ENCODE results near the gene CALY.

CALY gene

DNA sequence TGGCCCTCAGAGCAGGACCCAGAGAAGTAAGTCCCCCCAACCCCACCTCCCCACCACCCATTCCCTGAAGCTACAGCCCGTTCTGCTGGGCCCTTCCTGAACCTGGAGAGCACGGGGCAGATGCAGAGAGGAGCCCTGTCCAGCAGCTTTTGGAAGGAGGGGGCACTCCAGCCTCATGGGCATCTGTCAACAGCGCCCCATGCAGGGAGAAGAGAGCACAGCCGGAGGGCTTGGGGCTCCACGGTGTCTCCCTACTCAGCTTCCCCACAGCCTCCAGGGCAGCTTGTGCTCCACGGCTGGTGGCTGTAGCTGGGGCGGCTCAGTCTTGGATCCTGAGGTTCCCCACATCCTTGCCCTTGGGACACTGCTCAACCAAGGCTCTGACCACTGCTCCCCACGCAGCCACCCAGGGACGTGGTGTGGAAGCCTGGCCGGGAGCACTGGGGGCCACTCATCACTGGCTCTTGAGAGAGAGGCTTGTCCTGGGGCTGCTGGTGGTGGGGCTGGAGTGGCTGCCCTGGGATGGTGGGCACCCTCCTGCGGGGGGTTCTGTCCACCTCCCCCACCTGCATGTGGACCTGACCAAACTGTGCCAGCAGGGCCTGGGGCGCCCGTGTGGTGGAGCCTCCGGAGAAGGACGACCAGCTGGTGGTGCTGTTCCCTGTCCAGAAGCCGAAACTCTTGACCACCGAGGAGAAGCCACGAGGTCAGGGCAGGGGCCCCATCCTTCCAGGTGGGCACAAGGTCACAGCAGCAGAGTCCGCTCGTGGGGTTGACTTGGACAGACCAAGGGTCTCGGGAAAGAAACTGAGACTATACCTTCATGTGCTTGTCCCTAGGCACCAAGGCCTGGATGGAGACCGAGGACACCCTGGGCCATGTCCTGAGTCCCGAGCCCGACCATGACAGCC, 15.0 kb upstream of the CALY start:
- no peak for DNase-seq (ENCODE audit: low read depth in 2 of 2)

GRCh38 chr10:133350950-133351329, 14.2 kb upstream of the CALY start:
- no peak for DNase-seq (ENCODE audit: low read depth in 2 of 2)

DNA sequence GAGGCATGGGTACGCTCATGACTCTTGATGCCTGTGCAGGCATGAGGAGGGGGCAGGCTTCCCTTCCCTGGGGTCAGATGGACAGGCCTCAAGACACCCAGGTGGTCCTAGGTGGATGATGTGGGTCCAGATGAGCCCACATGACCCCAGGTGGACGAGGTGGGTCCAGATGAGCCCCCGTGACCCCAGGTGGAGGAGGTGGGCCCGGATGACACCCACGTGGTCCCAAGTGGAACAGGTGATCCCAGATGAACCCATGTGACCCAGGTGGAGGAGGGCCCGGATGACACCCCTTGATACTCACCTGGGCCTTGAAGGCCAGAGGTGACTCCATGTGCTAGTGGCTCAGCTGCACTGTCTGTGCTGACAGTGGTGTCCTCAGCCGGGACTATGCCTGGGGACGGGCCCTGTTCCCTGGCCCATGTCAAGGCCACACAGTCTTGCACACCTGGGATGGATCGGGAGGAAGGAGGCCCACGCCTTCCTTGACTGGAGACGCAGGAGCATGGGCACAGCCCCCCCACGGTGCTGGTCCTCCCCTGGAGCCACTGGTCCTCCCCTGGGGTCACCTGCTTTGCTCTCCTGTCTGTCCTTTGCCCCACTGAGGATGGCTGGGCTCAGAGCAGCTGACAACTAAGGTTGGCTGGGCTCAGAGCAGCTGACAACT, 13.7 kb upstream of the CALY start:
- no peak for DNase-seq (ENCODE audit: low read depth in 2 of 2)

DNA sequence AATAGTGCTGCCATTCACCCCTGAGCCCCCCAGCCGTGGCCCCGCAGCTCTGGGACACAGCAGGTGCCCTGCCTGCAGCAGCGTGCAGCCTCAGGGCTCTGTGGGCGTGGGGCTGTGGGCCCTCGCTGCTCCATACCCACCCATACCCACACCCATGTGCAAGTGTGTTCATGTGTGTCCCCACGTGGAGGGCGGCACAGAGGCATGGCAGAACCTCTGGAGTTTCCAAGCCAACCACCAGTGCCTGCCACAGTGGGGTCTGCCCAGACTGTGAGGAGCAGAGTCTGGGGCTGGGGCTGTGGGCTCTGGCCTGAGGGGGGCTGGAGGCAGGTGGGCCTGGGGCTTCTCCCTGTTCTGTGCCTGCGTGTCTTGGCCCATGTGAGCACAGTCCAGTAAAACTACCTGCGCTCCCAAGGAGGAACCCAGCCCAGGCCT, 12.9 kb upstream of the CALY start:
- DNase-seq (ENCODE audit: low read depth in 2 of 2): no peak

- DNase-seq (ENCODE audit: low read depth in 2 of 2): no peak
Observed at GRCh38 chr10:133349160-133349568, 12.5 kb upstream of the CALY start.

DNA sequence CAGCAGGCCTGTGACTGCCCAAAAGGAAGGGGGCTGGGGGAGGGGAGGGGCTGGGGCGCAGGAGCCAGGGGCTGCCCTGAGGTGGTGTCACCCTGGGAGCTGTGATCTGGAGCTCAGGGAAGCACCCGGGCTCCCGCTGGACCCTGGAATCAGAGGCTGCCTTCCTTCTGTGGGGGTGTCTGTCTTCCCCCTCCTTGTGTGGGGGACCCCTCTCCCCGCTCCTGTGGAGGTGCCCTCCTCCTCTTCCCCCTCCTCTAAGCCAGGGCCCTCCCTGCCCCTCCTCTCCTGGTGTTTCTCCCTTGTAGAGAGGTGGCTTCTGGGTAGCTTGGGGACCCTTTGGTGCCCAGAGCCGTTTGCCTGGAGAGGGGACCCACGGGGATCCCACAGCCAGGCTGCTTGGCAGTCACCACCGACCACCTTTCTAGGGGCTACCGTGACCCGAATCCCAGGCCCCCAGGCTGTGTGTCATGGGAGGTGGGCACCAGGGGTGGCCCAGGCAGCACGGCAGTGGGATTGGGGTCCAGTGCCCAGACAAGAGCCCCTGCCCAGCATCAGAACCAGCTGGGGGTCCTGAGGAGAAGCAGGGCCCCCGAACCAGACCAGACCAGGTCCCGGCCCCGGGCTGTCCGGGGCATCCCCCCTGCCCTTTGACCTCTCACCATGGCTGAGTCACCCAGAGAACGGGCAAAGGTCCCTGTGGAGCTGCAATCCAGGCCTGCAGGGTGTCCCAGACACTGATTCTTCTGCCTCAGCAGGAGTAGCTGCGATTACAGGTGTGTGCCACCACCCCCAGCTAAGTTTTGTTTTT, 11.2 kb upstream of the CALY start:
- no peak for DNase-seq (ENCODE audit: low read depth in 2 of 2)

DNA sequence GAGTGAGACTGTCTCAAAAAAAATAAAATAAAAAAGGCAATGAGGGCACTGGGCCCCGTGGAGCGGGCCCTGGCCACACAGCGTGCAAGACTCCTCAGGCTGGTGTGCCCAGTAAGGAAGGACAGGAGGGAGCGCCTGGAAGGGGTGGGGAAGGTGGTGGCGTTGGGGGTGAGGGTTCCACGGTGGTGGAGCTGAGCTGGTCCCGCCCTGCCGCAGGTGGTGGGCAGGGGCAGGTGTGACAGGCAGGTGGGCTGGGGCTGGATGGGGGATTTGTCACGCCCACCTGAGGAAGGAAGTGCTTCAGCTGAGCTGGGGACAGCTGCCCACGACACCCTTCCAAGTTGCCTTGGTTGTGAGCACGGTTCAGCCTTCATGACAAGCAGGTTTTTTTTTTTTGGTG, 9.7 kb upstream of the CALY start:
- DNase-seq (ENCODE audit: low read depth in 2 of 2): no peak

DNA sequence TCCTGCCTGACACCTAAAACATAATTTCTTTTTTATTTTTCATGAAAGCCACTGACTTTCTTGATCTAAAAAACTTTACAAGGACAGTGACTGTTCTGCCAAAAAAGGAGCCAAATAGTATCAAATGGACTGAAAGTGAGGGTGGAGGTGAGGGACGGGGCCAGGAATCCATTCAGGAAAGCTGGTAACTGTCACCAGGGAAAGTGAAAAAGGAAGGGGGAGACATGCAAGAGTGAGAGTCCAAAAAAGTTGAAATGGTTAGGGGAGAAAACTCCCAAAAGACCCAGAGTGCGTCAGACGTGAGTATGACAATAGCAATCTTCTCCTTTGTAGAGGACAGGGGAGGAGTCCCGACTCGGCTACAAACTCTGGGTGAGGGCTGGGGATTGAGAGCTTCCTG, 7.5 kb upstream of the CALY start:
- DNase-seq (ENCODE audit: low read depth in 2 of 2): no peak

GRCh38 chr10:133343558-133343957, 6.9 kb upstream of the CALY start:
- no peak for DNase-seq (ENCODE audit: low read depth in 2 of 2)

GRCh38 chr10:133342942-133343341, 6.2 kb upstream of the CALY start:
- no peak for DNase-seq (ENCODE audit: low read depth in 2 of 2)

DNA sequence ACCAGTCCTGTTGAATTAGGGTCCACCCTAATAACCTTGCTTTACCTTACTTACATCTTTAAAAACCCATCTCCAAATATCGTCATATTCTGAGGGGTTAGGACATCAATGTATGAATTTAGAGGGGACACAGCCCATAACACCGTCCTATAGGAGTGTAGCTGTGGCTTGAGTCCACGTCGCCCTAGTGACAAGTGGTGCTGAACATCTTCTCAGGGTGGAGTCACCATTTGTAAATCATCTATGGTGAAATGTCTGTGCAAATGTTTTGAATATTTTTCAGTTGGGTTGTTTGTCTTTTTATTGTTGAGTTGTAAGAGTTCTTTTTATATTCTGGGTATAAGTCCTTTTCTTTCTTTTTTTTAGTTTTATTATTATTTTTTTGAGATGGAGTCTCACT, 5.3 kb upstream of the CALY start:
- DNase-seq (ENCODE audit: low read depth in 2 of 2): no peak

- no peak for DNase-seq (ENCODE audit: low read depth in 2 of 2)
Observed at GRCh38 chr10:133339708-133340380, 3.1 kb upstream of the CALY start.

DNA sequence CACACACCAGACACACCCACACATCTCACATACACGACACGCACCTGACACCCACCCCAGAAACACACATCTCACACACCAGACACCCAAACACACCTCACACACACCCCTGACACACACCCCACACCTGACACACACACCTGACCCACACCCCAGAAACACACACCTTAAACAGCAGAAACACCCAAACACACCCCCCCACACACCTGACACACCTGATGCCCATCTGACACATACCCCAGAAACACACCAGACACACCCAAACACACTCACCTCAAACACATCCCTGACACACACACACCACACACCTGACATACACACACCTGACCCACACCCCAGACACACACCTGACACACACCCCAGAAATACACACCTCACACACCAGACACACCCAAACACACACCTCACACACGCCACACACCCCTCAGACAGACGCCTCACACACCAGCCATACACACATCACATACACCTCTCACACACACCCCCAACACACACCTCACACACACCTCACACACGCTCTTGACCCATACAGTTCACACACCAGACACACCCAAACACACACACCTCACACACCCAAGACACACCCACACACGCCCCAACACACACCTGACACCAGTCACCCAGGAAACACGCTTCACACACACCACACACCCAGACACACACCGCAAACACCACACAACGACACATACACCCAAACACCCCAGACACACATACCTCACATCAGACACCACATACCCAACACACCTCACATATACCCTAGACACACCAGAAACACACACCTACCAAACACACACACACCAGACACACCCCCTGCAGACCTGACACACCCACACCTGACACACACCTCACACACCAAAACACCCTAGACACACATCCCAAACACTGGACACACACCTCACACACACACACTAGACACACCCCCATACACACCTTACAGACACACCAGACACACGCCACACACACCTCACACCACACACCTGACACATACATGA, 1.7 kb upstream of the CALY start:
- no peak for DNase-seq (ENCODE audit: low read depth in 2 of 2)

GRCh38 chr10:133337370-133337725, 652 bp upstream of the CALY start:
- no peak for DNase-seq (ENCODE audit: low read depth in 2 of 2)

DNA sequence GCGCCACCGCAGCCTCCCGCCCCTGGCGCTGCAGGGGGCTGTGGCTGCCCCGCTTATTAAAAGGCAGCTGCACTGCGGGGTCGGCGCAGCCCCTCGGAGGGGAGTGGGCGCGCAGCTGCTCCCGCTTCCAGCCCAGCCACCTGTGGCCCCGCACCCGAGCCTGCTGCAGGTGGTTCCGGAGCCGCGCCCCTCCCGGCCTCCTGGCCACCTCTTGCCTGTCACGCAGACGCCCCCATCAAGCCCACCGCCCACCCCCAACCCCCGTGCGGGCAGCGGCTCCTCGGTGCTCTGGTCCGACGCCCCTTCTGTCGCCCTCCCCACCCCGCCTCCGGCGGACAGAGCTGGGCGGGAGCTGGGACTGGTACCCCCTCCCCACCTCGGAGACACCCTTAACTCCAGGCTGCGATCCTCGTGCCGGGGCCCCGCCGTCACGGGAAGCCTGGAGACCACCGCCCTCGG, 549 bp downstream of the CALY start:
- DNase-seq (ENCODE audit: low read depth in 2 of 2): no peak

- peak; percentile 52 to 57 for DNase-seq (ENCODE audit: low read depth in 2 of 2)
Observed at GRCh38 chr10:133335246-133336117, 1.2 kb downstream of the CALY start.

- no peak for DNase-seq (ENCODE audit: low read depth in 2 of 2)
Observed at GRCh38 chr10:133334503-133335245, 2.0 kb downstream of the CALY start.

DNA sequence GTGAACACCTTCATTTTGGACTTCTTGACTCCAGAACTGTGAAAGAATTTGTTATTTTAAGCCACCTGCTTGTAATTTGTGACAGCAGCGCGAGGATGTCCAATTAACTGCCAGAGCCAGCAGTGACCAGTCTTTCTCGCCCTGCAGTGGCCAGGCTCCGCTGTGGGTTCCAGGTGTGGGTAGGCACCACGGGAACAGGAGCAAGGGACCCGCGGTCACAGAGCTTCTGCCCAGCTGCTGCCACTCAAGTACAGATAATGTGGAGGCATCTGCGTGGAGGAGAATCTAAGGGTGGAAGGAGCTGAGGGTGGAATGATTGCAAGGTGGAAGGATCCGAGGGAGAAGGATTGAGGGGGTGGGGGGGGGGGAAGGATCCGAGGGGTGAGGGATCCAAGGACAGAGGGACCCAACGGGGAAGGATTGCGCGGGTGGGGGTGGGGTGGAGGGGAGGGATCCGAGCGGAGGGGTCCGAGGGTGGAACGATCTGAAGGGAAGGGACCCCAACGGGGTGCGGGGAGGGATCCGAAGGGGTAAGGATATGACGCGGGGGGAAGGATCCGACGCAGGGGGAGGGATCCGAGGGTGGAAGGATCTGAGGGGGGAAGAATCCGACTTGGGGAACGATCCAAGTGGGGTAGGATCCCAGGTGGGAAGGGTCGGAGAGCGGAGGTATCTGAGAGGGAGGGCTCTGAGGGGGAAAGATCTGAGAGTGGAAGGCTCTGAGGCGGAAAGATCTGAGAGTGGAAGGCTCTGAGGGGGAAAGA, 3.6 kb downstream of the CALY start:
- no peak for DNase-seq (ENCODE audit: low read depth in 2 of 2)

Measured in stimulated activated CD8-positive, alpha-beta memory T cell treated with anti-CD3 and anti-CD28 coated beads, Interleukin-15, amount 100 ng/mL, for 48 hours (primary cell).